Uterus (tissue), 4 donors: ENCODE data around the gene ZNF658. TPM values are rescaled to one million over a fixed set of nuclear protein-coding genes. Genes with fewer than 3 reads are reported as not detected.
"Not testable (repeated sequence)": the region's sequence is repeated elsewhere in the genome, so short reads cannot be mapped to it uniquely, and the experiment has no call there.

Experiments
- DNase-seq, 2 donors: peaks; one replicate each; pipeline ENCODE4 v3.0.0-alpha.2; 2019 to 2020
- H3K27ac ChIP-seq, 2 donors: fragments of 200-600 bp; sonication (generic); 1 replicate in 1 of 2; 2 replicates in 1 of 2; pipeline ENCODE4 v1.5.1; 2016 to 2018
- H3K27me3 ChIP-seq, 2 donors: fragments of 200-600 bp; sonication (generic); one replicate each; pipeline ENCODE4 v1.5.1; 2018 to 2019; ENCODE audit warnings: control low read depth in 1 of 2
- H3K36me3 ChIP-seq, 2 donors: fragments of 200-600 bp; sonication (generic); one replicate each; pipeline ENCODE4 v1.5.1; 2019; ENCODE audit warnings: control low read depth in 1 of 2
- H3K4me1 ChIP-seq, 2 donors: fragments of 200-600 bp; sonication (generic); one replicate each; pipeline ENCODE4 v1.5.1; 2018 to 2019; ENCODE audit warnings: control low read depth in 1 of 2
- H3K4me3 ChIP-seq, 2 donors: fragments of 200-600 bp; sonication (generic); 1 replicate in 1 of 2; 2 replicates in 1 of 2; pipeline ENCODE4 v1.5.1; 2018 to 2019; ENCODE audit warnings: mild to moderate bottlenecking in 1 of 2
- H3K9me3 ChIP-seq, 2 donors: fragments of 200-600 bp; sonication (generic); one replicate each; pipeline ENCODE4 v1.5.1; 2019; ENCODE audit warnings: control low read depth in 1 of 2
- intact Hi-C: fragments of 100-400 bp; cut with DNase I; formaldehyde crosslinking; loops from one replicate; pipeline ENCODE4 v1.15.1; 2023; ENCODE audit warnings: low total_unique reads
- small RNA-seq: library from RNA; depleted of rRNA; stranded (forward); fragments of <200 nt; gene quantifications from one replicate; pipeline ENCODE3, GENCODE V24; 2016
- total RNA-seq, 4 donors: library from RNA; depleted of rRNA in 3 of 4; stranded (reverse); fragments of >200 nt in 3 of 4; gene quantifications; one replicate each; pipeline versions ENCODE4 v1.1.0 to v1.2.4, GENCODE V29; 2014 to 2023
- donor health status: DM: yes; HTN: yes; CAD: no.

Gene ZNF658
- total RNA-seq, 4 donors from 2014 or later, result 7.4 to 27.8 (median 11.6) TPM

- DNase-seq, H3K9me3 ChIP-seq, H3K4me1 ChIP-seq, H3K27me3 ChIP-seq, H3K27ac ChIP-seq, intact Hi-C loops, H3K36me3 ChIP-seq, H3K4me3 ChIP-seq: not testable (repeated sequence)
Measured at GRCh38 chr9:66939878-66940830, 39.6 kb downstream of the ZNF658 start.

GRCh38 chr9:66942400-66943155 is 42.1 kb downstream of the ZNF658 start:
- H3K36me3 ChIP-seq, H3K27ac ChIP-seq, H3K27me3 ChIP-seq, intact Hi-C loops, DNase-seq, H3K9me3 ChIP-seq, H3K4me3 ChIP-seq, H3K4me1 ChIP-seq: not testable (repeated sequence)

- H3K4me3 ChIP-seq, H3K27me3 ChIP-seq, H3K36me3 ChIP-seq, H3K9me3 ChIP-seq, intact Hi-C loops, H3K4me1 ChIP-seq, DNase-seq, H3K27ac ChIP-seq: not testable (repeated sequence)
Measured at GRCh38 chr9:66952576-66952975, 52.1 kb downstream of the ZNF658 start.

Small RNA genes lying within 50 kb of the gene (small RNA-seq; reads per million reads assigned to genes)
- gene AL353770.2, result not detected

Other genes with a start within 250 kb of the ZNF658 start
- not detected for gene SPATA31A3, start 91.8 kb downstream of the ZNF658 start, total RNA-seq